ENCODE measurements around the gene PDK3.

PDK3 gene

GRCh38 chrX:24483596-24483995, 18.5 kb downstream of the PDK3 start:
- no peak for DNase-seq

DNA sequence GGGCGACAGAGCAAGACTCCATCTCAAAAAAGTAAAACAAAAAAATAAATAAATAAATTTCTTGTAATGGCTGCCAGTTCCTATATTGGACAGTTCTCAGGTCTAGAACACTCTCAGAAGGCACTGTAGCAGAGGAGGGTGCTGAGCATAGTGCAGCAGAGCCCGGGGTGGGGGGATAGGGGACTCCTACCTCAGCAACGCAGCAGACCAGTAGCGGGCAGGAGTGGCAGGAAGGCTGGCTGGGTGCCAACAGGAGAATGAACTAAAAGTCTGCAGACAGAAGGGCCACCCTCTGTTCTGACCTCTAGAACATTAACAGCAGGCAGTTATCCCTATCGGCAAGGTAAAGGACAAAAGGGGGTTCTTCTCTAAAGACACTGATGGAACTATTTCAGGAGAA, 20.2 kb downstream of the PDK3 start:
- DNase-seq = no peak

- DNase-seq = no peak
Measured at GRCh38 chrX:24485976-24486680, 21.0 kb downstream of the PDK3 start.

DNA sequence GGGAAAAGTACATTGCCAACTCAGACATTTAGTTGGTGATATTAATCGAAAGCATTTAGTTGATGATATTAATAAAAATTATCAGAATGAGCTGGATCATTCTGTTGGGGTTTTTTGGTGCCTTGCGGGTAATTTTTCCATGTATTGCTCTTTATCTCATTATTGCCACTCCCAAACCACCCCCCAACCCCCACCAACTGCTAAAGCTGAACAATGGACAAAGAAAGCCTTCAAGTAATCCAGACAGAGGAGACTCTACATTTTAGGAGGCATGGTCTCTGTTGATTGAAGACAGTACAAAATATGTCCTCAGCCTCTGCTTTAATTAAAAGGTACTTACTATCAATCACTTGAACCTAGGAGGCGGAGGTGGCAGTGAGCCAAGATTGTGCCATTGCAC, 22.5 kb downstream of the PDK3 start:
- no peak for DNase-seq

- no peak for DNase-seq
Measured at GRCh38 chrX:24491741-24492140, 26.7 kb downstream of the PDK3 start.

DNA sequence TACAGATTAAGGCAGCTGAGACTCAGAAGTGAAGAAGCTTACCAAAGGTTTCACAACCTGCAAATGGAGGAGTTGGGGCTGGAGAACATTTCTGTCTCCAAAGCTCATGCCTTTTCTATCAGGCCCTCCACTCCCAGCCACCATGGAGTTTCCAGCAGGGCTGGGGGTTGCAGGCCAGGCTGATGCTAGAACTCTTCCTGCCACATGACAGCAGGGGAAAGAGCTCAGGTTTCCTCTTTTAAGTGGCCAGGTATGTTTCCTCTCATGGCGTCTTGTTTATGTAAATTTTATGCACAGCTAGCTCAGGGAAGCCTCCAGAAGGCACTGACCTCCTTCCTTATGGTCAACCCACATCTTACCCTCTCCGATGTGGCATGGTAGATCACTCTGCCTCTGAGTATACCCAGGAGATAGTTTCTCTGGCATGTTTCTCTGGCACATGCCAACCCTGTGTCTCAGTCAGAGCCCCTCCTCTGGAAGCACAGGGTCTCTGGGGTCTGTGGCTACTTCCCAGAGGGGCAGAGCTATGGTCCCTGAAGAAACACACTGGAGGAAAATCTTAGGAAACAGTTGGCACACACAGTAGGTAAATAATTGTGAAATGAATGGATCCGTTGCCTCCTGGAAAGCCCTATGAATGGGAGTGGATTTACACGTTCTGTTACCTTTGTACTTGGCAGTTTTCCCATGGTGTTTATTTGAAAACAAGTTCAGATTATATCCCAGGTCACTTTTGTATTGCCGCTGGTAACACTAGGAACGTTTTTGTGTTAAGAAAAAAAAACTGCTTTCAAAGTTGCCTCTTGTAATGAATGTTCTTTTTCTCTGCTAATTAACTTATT, 28.9 kb downstream of the PDK3 start:
- DNase-seq = no peak

- DNase-seq = no peak
Measured at GRCh38 chrX:24494647-24495075, 29.6 kb downstream of the PDK3 start.

DNA sequence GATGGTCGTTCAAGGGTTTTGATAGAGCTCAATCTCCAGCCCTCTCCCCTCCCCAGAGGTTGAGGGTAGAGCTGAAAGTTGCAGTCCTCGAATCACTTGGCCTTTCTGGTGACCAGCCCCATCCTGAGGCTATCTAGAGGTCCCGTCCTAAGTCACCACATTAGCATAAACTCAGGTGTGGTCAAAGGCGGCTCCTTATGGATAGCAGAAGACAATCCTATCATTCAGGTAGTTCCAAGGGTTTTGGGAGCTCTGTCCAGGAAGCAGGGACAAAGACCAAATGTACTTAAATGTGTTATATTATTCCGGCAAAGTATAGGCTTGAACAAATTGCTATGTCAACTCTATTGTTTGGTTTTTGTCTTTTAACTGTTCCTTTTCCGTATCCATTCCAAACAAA, 30.6 kb downstream of the PDK3 start:
- no peak for DNase-seq

GRCh38 chrX:24498181-24498580, 33.1 kb downstream of the PDK3 start:
- DNase-seq = no peak

DNA sequence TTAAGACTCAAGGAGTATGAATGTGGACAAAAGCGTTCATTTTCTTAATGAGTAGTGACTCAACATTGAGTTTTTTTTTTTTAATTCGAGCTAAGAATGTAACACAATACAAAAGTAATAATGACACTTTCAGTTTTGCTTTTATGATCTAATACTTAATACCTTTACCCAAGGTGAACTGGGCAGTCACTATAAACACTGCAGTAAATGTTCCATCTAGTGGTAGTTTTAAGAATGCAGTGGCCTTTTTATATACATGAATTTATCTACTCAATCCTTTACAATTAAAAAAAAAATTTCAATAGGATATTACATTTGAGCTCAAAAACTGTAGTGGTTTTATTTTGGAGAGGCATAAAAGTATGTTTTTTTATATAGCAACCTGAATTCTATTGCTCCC, 33.9 kb downstream of the PDK3 start:
- DNase-seq = no peak

DNA sequence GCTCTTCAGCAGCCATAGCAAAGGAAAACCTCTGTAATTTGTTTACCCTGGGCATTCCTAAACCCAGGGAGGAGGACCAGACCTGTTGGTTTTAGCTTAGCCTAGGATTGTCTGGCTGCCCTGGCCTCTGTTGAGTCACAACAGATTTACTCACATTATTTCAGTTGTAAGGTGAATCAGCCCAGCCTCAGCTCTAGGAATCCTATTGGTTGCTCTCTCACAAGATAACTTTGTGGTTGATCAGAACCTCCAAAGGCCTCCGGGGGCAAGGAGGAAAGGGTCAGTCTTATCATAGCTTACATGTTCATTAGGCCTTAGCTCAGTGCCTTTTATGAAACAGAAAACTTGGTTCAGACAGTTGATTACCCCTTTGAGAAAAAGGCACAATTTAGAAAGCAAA, 41.0 kb downstream of the PDK3 start:
- DNase-seq = no peak

- no peak for DNase-seq
Measured at GRCh38 chrX:24508375-24508774, 43.3 kb downstream of the PDK3 start.

- no peak for DNase-seq
Measured at GRCh38 chrX:24513416-24513815, 48.3 kb downstream of the PDK3 start.

DNA sequence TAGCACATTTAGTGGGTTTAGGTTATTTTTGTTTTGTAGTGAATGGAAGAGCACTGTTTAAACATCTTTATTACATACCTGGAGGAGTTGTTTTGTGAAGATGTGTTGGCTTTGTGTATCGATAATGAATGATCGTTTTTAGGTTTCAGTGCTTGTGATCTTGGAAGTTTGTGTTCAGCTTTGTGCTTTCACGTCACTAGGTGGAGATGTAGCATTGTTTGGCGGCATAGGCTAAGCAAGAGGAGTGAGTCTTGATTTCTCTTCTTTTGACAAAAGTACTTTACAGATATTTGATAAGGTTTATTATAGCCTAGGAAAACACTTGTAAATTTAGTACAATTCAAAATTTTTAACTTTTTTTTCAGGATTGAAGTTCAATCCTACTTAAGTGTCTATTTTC, 50.4 kb downstream of the PDK3 start:
- DNase-seq = no peak

GRCh38 chrX:24520472-24520871, 55.4 kb downstream of the PDK3 start:
- DNase-seq = no peak

DNA sequence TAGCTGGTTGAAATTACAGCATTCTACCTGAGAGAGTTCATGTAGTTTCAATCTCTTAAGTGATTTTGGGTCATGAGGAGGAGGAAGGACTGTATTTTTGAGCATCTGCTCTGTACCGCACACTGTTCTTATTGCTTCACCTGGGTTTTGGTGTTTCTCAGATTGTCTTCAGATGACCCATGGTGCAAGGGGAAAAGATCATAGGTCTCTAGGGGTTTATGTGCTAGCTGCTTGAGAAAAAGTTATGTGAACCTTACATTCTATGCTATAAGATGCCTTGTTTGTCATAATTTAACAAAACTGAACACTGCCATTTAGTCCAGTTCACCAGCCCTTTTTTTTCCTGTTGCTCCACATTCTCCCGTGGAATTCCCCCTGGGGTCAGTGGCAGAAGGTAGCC, 60.4 kb downstream of the PDK3 start:
- no peak for DNase-seq

DNA sequence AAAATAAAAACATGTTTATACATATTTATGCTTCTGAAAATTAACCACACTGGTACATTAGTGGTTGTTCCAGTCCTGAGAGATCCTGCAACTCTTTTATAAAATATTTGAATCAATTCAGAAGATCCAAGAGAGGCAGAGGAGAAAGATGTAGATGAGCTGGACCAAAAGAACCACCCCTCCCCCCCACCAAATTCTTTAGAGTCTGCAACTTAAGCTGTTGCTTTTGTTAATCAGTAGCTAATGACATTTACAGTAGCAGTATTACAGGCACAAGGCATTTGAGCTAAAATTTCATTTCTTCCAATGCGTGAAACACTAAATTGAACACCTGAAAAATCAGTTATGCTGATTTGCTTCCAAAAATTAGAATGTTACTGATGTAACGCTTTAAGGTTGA, 61.5 kb downstream of the PDK3 start:
- DNase-seq = no peak

- no peak for DNase-seq
Measured at GRCh38 chrX:24528605-24529004, 63.5 kb downstream of the PDK3 start.

- no peak for DNase-seq
Measured at GRCh38 chrX:24536551-24536950, 71.5 kb downstream of the PDK3 start.

DNA sequence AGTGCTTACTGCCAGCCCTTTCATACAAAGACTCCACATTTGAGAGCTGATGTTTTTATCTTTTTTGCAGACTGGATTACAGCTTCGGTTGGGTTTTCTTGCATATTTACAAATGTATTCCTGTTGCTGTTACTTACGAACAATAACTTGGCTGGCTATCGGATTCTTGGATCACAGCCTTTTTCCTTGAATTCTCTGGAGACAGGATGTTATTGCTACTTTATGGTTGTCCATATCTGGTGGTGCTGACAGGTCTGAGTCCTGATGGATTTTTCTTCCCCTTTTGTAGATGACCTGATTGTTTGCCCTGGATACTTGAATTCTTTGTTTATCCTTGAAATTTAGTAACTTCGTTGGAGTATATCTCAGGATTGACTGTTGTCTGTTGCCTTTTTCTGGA, 77.7 kb downstream of the PDK3 start:
- no peak for DNase-seq

- DNase-seq = no peak
Measured at GRCh38 chrX:24547961-24548360, 82.9 kb downstream of the PDK3 start.

DNA sequence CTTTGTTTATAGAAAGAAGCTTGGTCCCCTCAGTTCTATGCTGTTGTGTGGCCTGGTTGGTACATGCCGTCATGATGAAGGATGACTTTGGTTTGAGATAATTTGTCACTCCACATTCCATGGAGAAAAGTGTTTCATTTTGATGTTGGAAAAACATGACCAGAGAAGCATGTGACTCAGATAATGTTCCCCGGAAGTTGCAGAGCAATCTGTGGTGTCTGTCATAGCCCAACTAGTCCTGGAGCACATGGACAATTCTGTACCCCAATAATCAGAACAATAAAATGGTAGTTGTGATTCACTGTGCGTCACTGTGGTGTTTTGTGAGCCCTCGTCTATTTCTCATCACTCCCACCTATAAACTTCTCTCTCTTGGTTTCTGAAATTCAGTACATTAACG, 85.1 kb downstream of the PDK3 start:
- DNase-seq = no peak

DNA sequence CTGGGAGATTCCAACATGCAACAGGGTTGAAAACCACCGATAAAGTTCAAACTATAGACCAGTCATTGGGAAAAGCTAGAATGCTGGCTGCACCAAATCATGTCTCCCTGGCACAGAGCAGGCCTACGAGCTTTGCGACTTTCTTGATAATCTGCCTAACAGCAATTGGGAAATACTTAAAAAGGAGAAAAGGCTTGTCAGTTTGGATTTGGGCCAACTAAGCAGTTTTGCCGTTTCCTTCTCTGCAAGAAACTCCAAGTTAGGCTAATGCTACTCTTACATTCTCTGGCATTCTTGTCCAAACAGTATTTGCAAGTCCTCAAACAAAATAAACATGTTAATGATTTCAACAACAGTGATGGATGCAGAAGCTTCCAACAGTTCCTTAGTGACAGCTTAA, 87.9 kb downstream of the PDK3 start:
- DNase-seq = no peak

DNA sequence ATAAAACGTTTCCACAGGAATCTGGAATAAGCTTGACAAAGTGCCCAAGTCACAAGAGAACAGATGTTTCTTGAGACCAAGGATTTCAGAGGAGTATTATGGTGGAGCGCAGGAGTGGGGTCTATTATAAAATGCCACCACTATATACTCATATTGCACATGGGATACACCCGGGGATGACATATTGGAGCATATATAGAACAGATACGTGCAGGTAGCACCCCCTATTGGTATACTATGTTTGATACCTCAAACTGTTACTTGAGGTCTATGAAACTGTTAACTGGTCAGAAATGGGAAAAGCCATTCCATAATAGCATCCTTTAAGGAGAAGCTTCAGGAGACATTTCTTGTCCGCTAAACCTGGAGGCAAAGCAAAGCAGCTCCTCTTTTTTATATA, 96.0 kb downstream of the PDK3 start:
- DNase-seq = no peak

Measured in stimulated activated CD4-positive, alpha-beta T cell treated with anti-CD3 and anti-CD28 coated beads, Interleukin-4, amount 100 ng/mL, for 1 hour (primary cell).